Measurements from ENCODE around the gene SASH1.

Gene SASH1

DNA sequence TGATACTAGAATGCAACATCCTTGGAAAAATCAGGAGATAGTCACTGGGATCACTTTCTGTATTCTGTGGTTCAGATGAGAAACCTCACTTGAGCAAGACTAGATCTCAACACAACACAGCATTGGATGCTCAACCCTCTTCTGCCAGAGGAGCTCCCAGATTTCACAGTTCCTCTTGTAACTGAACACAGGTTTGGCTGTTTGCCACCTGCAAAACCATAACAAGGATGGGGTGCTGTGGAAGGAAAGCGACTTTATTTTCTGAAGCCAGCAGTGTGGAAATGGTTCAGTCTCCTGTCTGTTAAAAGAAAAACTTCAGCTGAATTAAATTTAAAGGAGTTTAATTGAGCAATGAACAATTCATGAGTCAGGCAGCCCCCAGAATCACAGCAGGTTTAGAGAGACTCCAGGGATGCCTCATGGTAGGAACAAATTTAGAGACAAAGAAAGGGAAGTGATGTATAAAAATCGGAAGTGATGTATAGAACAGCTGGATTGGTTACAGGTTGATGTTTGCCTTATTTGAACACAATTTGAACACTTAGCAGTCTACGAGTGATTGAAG lies 254.3 kb downstream of the SASH1 start:
- Histone ChIP-seq H3K9me2 (ENCODE audit: low read depth, low read length) (no peaks in the 10 kb centered on the region), H3F3A (ENCODE audit: insufficient read depth, low read length) (no peaks in the 10 kb centered on the region), H3K27ac (ENCODE audit: low read depth, low read length, poor library complexity, severe bottlenecking) (no peak overlapping the region), H3K79me2 (ENCODE audit: insufficient read depth, low read length) (no peaks in the 10 kb centered on the region), H3K4me3 (ENCODE audit: low read depth, low read length, poor library complexity, severe bottlenecking) (no peak overlapping the region), H3K9ac (ENCODE audit: low read length) (no peak overlapping the region), H3K4me1 (ENCODE audit: insufficient read depth, low read length, severe bottlenecking) (no peaks in the 10 kb centered on the region), H3K9me3 (ENCODE audit: low read length) (no peaks in the 10 kb centered on the region), H3K36me3 (ENCODE audit: insufficient read depth, low read length) (no peaks in the 10 kb centered on the region), H3K4me2 (ENCODE audit: low read length) (no peak overlapping the region), H2AFZ (ENCODE audit: low read length) (no peak overlapping the region), H4K20me1 (ENCODE audit: insufficient read depth, low read length) (no peaks in the 10 kb centered on the region), H3K27me3 (ENCODE audit: insufficient read depth, low read length) (no peaks in the 10 kb centered on the region)
- TF ChIP-seq, protein P1, sequence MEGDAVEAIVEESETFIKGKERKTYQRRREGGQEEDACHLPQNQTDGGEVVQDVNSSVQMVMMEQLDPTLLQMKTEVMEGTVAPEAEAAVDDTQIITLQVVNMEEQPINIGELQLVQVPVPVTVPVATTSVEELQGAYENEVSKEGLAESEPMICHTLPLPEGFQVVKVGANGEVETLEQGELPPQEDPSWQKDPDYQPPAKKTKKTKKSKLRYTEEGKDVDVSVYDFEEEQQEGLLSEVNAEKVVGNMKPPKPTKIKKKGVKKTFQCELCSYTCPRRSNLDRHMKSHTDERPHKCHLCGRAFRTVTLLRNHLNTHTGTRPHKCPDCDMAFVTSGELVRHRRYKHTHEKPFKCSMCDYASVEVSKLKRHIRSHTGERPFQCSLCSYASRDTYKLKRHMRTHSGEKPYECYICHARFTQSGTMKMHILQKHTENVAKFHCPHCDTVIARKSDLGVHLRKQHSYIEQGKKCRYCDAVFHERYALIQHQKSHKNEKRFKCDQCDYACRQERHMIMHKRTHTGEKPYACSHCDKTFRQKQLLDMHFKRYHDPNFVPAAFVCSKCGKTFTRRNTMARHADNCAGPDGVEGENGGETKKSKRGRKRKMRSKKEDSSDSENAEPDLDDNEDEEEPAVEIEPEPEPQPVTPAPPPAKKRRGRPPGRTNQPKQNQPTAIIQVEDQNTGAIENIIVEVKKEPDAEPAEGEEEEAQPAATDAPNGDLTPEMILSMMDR (IDR thresholded peaks at IDR 0.05; ENCODE audit: low read length) = no peak
- no peak for TF ChIP-seq EZH2 (IDR thresholded peaks at IDR 0.05; ENCODE audit: borderline replicate concordance, low read length)

DNA sequence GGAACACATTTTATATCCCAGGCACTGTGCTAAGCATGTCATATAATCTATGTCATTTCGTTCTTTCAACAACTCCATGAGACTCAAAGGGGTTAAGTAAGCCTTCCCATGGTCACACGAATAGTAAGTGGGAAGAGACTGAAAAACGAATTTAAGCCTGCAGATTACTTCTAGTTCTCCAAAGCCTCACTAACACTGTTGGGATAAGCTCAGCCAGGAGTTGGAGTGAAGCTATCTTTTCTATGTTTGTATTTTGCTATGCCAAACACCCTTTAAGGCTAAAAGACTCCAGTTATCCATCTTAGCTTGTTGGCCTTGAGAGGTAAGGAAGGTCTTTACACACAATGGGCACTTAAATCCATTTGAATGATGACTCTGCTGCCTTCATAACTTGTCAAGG lies 256.1 kb downstream of the SASH1 start:
- Histone ChIP-seq H3K79me2 (ENCODE audit: insufficient read depth, low read length) (no peaks in the 10 kb centered on the region), H3K4me3 (ENCODE audit: low read depth, low read length, poor library complexity, severe bottlenecking) (no peak overlapping the region), H3K9ac (ENCODE audit: low read length) (no peak overlapping the region), H3K4me1 (ENCODE audit: insufficient read depth, low read length, severe bottlenecking) (no peaks in the 10 kb centered on the region), H3K27me3 (ENCODE audit: insufficient read depth, low read length) (no peaks in the 10 kb centered on the region), H3F3A (ENCODE audit: insufficient read depth, low read length) (no peaks in the 10 kb centered on the region), H3K4me2 (ENCODE audit: low read length) (no peak overlapping the region), H2AFZ (ENCODE audit: low read length) (no peak overlapping the region), H4K20me1 (ENCODE audit: insufficient read depth, low read length) (no peaks in the 10 kb centered on the region), H3K9me2 (ENCODE audit: low read depth, low read length) (no peaks in the 10 kb centered on the region), H3K36me3 (ENCODE audit: insufficient read depth, low read length) (no peaks in the 10 kb centered on the region), H3K27ac (ENCODE audit: low read depth, low read length, poor library complexity, severe bottlenecking) (no peak overlapping the region), H3K9me3 (ENCODE audit: low read length) (no peaks in the 10 kb centered on the region)
- no peak for TF ChIP-seq EZH2 (IDR thresholded peaks at IDR 0.05; ENCODE audit: borderline replicate concordance, low read length)
- TF ChIP-seq, protein P1 (IDR thresholded peaks at IDR 0.05; ENCODE audit: low read length) = no peak

DNA sequence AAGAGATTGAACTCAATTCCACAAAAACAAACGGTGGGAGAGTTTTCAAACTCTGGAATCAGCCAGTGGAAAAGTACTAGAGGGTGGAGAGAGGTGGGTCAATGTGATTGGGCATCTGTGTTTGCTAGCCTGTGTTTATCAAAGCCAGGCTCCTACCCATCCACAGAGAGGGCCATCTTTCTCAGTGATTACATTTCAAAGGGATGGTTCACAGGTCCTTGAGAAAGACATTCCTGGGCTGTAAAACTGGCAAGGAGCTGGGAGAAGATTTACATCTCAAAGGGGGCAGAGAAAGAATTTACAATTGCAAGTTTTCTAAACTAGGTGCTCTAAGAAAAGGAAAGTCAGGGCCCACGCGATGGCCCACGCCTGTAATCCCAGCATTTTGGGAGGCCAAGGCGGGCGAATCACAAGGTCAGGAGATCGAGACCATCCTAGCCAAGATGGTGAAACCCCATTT lies 257.4 kb downstream of the SASH1 start:
- Histone ChIP-seq H4K20me1 (ENCODE audit: insufficient read depth, low read length) (no peaks in the 10 kb centered on the region), H3K36me3 (ENCODE audit: insufficient read depth, low read length) (no peaks in the 10 kb centered on the region), H3K4me3 (ENCODE audit: low read depth, low read length, poor library complexity, severe bottlenecking) (no peak overlapping the region), H3F3A (ENCODE audit: insufficient read depth, low read length) (no peaks in the 10 kb centered on the region), H3K9me2 (ENCODE audit: low read depth, low read length) (no peaks in the 10 kb centered on the region), H3K27me3 (ENCODE audit: insufficient read depth, low read length) (no peaks in the 10 kb centered on the region), H3K9ac (ENCODE audit: low read length) (no peak overlapping the region), H3K4me2 (ENCODE audit: low read length) (no peak overlapping the region), H2AFZ (ENCODE audit: low read length) (no peak overlapping the region), H3K4me1 (ENCODE audit: insufficient read depth, low read length, severe bottlenecking) (no peaks in the 10 kb centered on the region), H3K79me2 (ENCODE audit: insufficient read depth, low read length) (no peaks in the 10 kb centered on the region), H3K9me3 (ENCODE audit: low read length) (no peaks in the 10 kb centered on the region), H3K27ac (ENCODE audit: low read depth, low read length, poor library complexity, severe bottlenecking) (no peak overlapping the region)
- TF ChIP-seq, protein P1 (IDR thresholded peaks at IDR 0.05; ENCODE audit: low read length) = no peak
- no peak for TF ChIP-seq EZH2 (IDR thresholded peaks at IDR 0.05; ENCODE audit: borderline replicate concordance, low read length)
